A673 (cell line): Measurements from ENCODE around the gene CMPK2.

ENCODE experiments used
- EZH2 ChIP-seq: fragments of 200-600 bp; sonication (generic); IDR thresholded peaks from 2 replicates; pipeline ENCODE4 v1.6.1; 2017; ENCODE audit warnings: borderline replicate concordance, low read depth, mild to moderate bottlenecking, mixed read lengths, antibody characterized with exemption, low read length; ENCODE audit not compliant: poor library complexity, severe bottlenecking
- TF ChIP-seq, protein P1 (sequence below): fragments of 300-800, 200-600 bp; sonication (generic); conservative IDR thresholded peaks from 2 replicates; pipeline ENCODE4 v1.5.1; 2017; ENCODE audit warnings: low read depth, mild to moderate bottlenecking, antibody characterized with exemption, low read length, moderate library complexity, mixed read lengths

DNA sequence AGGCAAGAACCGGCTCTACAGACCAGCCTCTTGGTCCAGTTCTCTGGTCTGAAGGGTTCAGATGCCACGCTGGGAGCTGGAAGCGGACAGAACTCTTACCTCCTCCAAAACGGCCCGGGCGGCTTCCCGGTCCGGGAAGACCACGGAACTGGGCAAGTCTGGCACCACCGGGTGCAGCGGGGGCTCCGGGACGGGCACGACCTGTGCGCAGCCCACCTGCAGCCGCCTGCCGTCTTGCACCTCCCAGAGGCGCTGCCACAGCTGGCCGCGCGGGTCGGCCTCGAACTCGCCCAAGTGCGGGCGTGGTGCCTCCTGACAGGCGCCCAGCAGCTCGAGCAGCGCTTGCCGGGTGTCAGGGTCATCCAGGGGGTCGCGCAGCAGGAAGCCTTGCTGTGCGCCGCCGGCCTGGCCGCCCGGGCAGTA is 773 bp downstream of the CMPK2 start:
- TF ChIP-seq, protein P1, sequence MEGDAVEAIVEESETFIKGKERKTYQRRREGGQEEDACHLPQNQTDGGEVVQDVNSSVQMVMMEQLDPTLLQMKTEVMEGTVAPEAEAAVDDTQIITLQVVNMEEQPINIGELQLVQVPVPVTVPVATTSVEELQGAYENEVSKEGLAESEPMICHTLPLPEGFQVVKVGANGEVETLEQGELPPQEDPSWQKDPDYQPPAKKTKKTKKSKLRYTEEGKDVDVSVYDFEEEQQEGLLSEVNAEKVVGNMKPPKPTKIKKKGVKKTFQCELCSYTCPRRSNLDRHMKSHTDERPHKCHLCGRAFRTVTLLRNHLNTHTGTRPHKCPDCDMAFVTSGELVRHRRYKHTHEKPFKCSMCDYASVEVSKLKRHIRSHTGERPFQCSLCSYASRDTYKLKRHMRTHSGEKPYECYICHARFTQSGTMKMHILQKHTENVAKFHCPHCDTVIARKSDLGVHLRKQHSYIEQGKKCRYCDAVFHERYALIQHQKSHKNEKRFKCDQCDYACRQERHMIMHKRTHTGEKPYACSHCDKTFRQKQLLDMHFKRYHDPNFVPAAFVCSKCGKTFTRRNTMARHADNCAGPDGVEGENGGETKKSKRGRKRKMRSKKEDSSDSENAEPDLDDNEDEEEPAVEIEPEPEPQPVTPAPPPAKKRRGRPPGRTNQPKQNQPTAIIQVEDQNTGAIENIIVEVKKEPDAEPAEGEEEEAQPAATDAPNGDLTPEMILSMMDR = no peak
- TF ChIP-seq EZH2 = no peak
